Testis (tissue), 3 donors: ENCODE results near the gene PARVB. TPM values are rescaled to one million over a fixed set of nuclear protein-coding genes. Genes with fewer than 3 reads are reported as not detected.

ENCODE experiments used
- DNase-seq: peaks from one replicate; pipeline ENCODE4 v3.0.0-alpha.2; 2019
- H3K27ac ChIP-seq, 2 donors: fragments of 200-600 bp; sonication (generic); one replicate each; pipeline ENCODE4 v1.5.1; 2019
- H3K27me3 ChIP-seq: fragments of 200-600 bp; sonication (generic); one replicate; pipeline ENCODE4 v1.5.1; 2019
- H3K36me3 ChIP-seq: fragments of 200-600 bp; sonication (generic); one replicate; pipeline ENCODE4 v1.5.1; 2017; ENCODE audit warnings: low read depth; ENCODE audit errors: missing control alignments
- H3K4me1 ChIP-seq: fragments of 200-600 bp; sonication (generic); one replicate; pipeline ENCODE4 v1.5.1; 2019
- H3K4me3 ChIP-seq, 2 donors: fragments of 200-600 bp; sonication (generic); one replicate each; pipeline ENCODE4 v1.5.1; 2017 to 2019
- H3K9me3 ChIP-seq: fragments of 200-600 bp; sonication (generic); one replicate; pipeline ENCODE4 v1.5.1; 2017
- POLR2A ChIP-seq: fragments of 450-650 bp; IDR thresholded peaks from one replicate; pipeline ENCODE4 v1.6.1; 2017; ENCODE audit warnings: antibody characterized with exemption, mild to moderate bottlenecking, moderate library complexity
- WGBS, 2 donors: methylation state at CpG; one replicate each; pipeline ENCODE4 v1.1.5; 2018; 5-methylcytosine and 5-hydroxymethylcytosine counted together
- intact Hi-C: fragments of 100-400 bp; cut with DNase I; formaldehyde crosslinking; loops from one replicate; pipeline ENCODE4 v1.15.1; 2023; ENCODE audit warnings: low total_unique reads
- polyA plus RNA-seq: library from polyadenylated mRNA; stranded (reverse); fragments of 350-450 nt; fragmentation: Illumina TruSeq; extraction: RNeasy Lipid Tissue Mini Kit (QIAGEN cat#74804); gene quantifications from one replicate; pipeline ENCODE4 v1.2.3, GENCODE V29; 2014; ENCODE audit warnings: low read depth, low replicate concordance; ENCODE audit not compliant: insufficient read depth
- total RNA-seq, 2 donors: library from RNA; depleted of rRNA; stranded (reverse); fragments of >200 nt; gene quantifications; one replicate each; pipeline ENCODE4 v1.2.3, GENCODE V29; 2016
- TF ChIP-seq, protein P1 (sequence below), 3 experiments: fragments of 450-650 bp in 2 of 3; fragments of 200-600 bp in 1 of 3; sonication (generic) in 1 of 3; IDR thresholded peaks; one replicate each; pipeline ENCODE4 v1.5.1; 2016 to 2019; ENCODE audit warnings: antibody characterized with exemption in 3 of 3, mild to moderate bottlenecking in 2 of 3, moderate library complexity in 1 of 3

Gene PARVB
- total and polyA plus RNA-seq, 3 donors from 2014 or later, result 11.6 to 27.5 (median 23.7) TPM

DNA sequence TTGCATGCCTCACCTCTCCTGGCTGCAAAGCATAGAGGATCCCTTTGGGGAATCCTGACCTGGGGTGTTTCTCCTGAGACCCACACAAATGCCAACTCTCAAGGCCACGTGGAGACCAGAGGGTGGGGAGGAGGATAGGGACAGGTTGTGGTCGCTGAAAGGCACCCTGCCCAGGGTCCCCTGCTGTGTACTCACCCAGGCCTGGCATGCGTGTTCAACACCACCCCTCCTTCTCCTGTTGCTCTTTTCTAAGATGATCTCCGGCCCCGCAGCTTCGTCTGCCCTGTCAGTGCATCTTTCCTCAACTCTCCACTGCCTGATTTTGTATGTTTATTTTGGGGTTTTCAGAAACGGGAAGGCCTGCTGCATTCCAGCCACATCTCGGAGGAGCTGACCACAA, 112.0 kb downstream of the PARVB start:
- H3K4me3 ChIP-seq, result no peak overlapping the region
- no peak for TF ChIP-seq POLR2A
- TF ChIP-seq, protein P1, sequence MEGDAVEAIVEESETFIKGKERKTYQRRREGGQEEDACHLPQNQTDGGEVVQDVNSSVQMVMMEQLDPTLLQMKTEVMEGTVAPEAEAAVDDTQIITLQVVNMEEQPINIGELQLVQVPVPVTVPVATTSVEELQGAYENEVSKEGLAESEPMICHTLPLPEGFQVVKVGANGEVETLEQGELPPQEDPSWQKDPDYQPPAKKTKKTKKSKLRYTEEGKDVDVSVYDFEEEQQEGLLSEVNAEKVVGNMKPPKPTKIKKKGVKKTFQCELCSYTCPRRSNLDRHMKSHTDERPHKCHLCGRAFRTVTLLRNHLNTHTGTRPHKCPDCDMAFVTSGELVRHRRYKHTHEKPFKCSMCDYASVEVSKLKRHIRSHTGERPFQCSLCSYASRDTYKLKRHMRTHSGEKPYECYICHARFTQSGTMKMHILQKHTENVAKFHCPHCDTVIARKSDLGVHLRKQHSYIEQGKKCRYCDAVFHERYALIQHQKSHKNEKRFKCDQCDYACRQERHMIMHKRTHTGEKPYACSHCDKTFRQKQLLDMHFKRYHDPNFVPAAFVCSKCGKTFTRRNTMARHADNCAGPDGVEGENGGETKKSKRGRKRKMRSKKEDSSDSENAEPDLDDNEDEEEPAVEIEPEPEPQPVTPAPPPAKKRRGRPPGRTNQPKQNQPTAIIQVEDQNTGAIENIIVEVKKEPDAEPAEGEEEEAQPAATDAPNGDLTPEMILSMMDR (IDR thresholded peaks at IDR 0.05), result no peak
- H3K27me3 ChIP-seq, result no peaks in the 10 kb centered on the region
- no peaks in the 10 kb centered on the region for H3K4me1 ChIP-seq
- DNase-seq, result no peak
- intact Hi-C loops, result no loop called here
- H3K27ac ChIP-seq, result no peak overlapping the region
- H3K9me3 ChIP-seq, result no peaks in the 10 kb centered on the region
- 97 to 98% methylated on average over 8 of the region's 8 CpGs for WGBS, 2 donors
- H3K36me3 ChIP-seq, result no peaks in the 10 kb centered on the region

DNA sequence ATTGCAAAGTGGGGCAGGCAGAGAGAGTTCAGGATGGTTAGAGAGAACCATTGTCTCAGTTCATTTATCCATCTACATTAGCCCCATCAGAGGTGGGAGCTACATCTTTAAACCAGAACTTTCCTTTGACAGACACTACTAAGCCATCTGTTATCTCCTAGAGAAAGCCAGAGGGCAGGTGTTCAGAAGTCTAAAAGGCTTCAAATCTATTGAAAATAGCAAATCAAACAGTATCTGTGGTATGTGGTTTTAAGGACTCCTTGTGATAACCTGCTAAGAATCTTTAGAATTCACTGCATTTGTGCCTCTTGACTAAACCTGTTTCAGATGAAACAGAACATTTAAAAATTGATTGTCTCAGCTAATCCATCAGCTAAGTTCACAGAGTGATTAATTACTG, 112.7 kb downstream of the PARVB start:
- TF ChIP-seq, protein P1 (IDR thresholded peaks at IDR 0.05), result no peak
- no peak for TF ChIP-seq POLR2A
- Histone ChIP-seq H3K36me3 (no peaks in the 10 kb centered on the region), H3K27ac (no peak overlapping the region)

DNA sequence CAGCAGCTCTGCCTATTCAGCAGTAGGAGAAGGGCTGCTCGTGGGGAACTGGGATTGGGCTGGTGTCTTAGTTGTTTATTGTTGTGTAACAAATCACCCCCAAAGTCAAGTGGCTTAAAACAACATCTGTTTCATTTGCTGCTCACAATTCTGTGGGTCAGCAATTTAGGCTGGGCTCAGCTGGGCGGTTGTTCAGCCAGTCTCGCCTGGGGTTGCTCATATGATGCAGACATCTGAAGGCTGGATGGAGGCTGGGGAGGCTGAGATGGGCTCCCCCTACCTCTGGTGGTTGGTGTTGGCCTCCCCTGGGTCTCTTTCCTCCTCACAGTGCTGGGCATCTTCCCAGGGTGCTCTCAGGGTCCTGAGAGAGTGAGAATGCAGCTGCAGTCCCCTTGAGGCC, 113.3 kb downstream of the PARVB start:
- H3K4me1 ChIP-seq, result no peaks in the 10 kb centered on the region
- H3K27me3 ChIP-seq, result no peaks in the 10 kb centered on the region
- no peak overlapping the region for H3K4me3 ChIP-seq
- WGBS, 2 donors, result 96 to 100% methylated on average over 3 of the region's 3 CpGs
- no peaks in the 10 kb centered on the region for H3K36me3 ChIP-seq
- H3K27ac ChIP-seq, result no peak overlapping the region
- no peaks in the 10 kb centered on the region for H3K9me3 ChIP-seq
- no peak for DNase-seq
- no peak for TF ChIP-seq POLR2A
- TF ChIP-seq, protein P1 (IDR thresholded peaks at IDR 0.05), result no peak
- intact Hi-C loops, result no loop called here

More for the DNA sequence above, 112.7 kb downstream of the PARVB start:
- H3K4me1 ChIP-seq, result no peaks in the 10 kb centered on the region
- DNase-seq, result no peak
- H3K9me3 ChIP-seq, result no peaks in the 10 kb centered on the region
- H3K4me3 ChIP-seq, result no peak overlapping the region
- H3K27me3 ChIP-seq, result no peaks in the 10 kb centered on the region
- intact Hi-C loops, result no loop called here

DNA sequence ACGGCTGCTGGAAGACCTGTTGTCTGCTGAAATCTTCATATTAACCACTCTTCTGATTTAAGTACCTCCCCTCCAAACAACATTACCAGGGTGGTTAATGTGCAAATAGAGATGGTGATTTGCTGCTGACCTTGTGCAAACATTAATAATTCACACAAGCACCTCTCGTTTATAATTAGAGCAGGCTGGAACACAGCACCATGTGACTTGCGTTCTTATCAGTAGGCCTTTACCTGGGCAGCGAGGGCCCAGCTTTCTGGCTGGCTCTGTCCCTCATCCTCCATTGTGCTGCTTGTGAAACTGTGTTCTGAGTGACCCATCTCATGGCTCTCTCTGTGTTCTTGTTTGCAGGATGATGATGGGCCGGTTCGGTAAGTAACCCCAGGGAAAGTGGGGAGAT, 115.7 kb downstream of the PARVB start:
- H3K27me3 ChIP-seq, result no peaks in the 10 kb centered on the region
- DNase-seq, result no peak
- no peak overlapping the region for H3K4me3 ChIP-seq
- no peaks in the 10 kb centered on the region for H3K9me3 ChIP-seq
- TF ChIP-seq POLR2A, result no peak
- TF ChIP-seq, protein P1 (IDR thresholded peaks at IDR 0.05), result no peak
- WGBS, 2 donors, result 95 to 98% methylated on average over 6 of the region's 6 CpGs
- no peaks in the 10 kb centered on the region for H3K4me1 ChIP-seq
- H3K27ac ChIP-seq, result no peak overlapping the region
- intact Hi-C loops, result no loop called here
- H3K36me3 ChIP-seq, result no peaks in the 10 kb centered on the region

DNA sequence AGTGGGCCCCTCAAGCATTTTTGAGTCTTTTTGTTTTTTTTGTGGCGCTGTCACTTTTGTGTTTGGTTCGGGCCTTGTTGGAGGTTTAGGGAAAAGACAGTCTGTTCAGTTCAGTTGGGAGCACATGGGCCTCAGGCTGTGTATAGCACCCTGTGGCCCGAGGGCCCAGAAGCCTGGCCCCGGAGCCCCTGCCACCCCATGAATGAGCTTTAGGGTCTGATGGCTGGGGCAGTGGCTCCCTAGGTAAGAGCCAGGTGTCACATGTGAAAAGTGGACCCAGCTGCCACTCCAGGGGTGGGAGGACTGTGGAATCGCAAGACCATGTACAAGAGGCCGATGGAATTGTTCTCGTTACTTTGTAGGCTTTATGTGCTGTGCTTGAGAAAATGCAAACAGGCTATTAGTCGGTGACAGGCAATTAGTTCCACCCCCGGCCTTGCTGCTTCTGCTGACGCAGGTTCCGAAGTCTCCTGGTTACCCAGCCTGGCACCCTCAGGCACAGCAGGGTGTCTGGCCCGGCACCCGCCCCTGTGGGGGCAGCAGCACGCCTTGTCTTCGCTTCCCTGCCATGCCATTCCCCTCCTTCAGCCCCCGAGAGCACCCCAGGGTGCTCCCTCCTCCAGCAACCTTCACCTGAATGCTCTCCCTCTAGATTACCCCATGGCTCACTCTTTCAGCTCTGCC, 118.5 kb downstream of the PARVB start:
- H3K27ac ChIP-seq, result no peak overlapping the region
- peaks cover 13% of the 10 kb centered on the region for H3K4me1 ChIP-seq
- intact Hi-C loops, result no loop called here
- DNase-seq, result no peak
- no peak overlapping the region for H3K4me3 ChIP-seq
- H3K9me3 ChIP-seq, result no peaks in the 10 kb centered on the region
- no peaks in the 10 kb centered on the region for H3K27me3 ChIP-seq
- WGBS, 2 donors, result 92 to 94% methylated on average over 16 of the region's 16 CpGs
- TF ChIP-seq POLR2A, result no peak
- TF ChIP-seq, protein P1 (IDR thresholded peaks at IDR 0.05), result no peak
- no peaks in the 10 kb centered on the region for H3K36me3 ChIP-seq
